GM12865 (cell line): ENCODE results near the gene PSENEN.
"Not testable (repeated sequence)": the region's sequence is repeated elsewhere in the genome, so short reads cannot be mapped to it uniquely, and the experiment has no call there.

Experiments used
- DNase-seq: peaks from one replicate; pipeline ENCODE4 v3.0.0; 2010; ENCODE audit warnings: low read depth
- H3K4me3 ChIP-seq: 2 replicates; pipeline ENCODE4 v1.5.1; 2011; ENCODE audit warnings: mild to moderate bottlenecking, low read depth, low read length, control low read depth
- CTCF ChIP-seq: IDR thresholded peaks from 2 replicates; pipeline ENCODE4 v1.5.1; 2011; ENCODE audit warnings: low read length, control low read depth, low read depth, inconsistent platforms; ENCODE audit not compliant: insufficient read depth; ENCODE audit errors: missing control alignments

The PSENEN gene

GRCh38 chr19:35768082-35768421, 22.6 kb downstream of the PSENEN start:
- DNase-seq: no peak
- no peak for TF ChIP-seq CTCF
- no peak overlapping the region for H3K4me3 ChIP-seq

- H3K4me3 ChIP-seq, DNase-seq: not testable (repeated sequence)
These were observed 26.9 kb downstream of the PSENEN start for GRCh38 chr19:35772362-35772761.

GRCh38 chr19:35773020-35773806, 27.8 kb downstream of the PSENEN start:
- no peak for DNase-seq
- H3K4me3 ChIP-seq: no peak overlapping the region
- TF ChIP-seq CTCF: no peak

- peak overlapping the region; percentile 32; the same call in 1 of the 2 replicates for H3K4me3 ChIP-seq
- no peak for DNase-seq
- no peak for TF ChIP-seq CTCF
These were observed 29.0 kb downstream of the PSENEN start for GRCh38 chr19:35774274-35775045.

GRCh38 chr19:35775046-35775297, 29.5 kb downstream of the PSENEN start:
- peak overlapping the region; percentile 32 for H3K4me3 ChIP-seq
- no peak for TF ChIP-seq CTCF
- no peak for DNase-seq

GRCh38 chr19:35775298-35776101, 30.0 kb downstream of the PSENEN start, which contains the start of gene ARHGAP33:
TSS of gene ARHGAP33 (plus strand) at chr19:35775564. CDS start at chr19:35775659, 95 bp downstream.
- peak within 1 kb of the TSS; percentile 60 for H3K4me3 ChIP-seq
- no peak for TF ChIP-seq CTCF
- peak; percentile 98 for DNase-seq
